SH-SY5Y (cell line): Measurements from ENCODE around the gene UGT1A3.

Experiments used
- GATA2 ChIP-seq: IDR thresholded peaks from 2 replicates; pipeline ENCODE4 v1.6.1; 2011; ENCODE audit warnings: mild to moderate bottlenecking, low read depth, low read length
- GATA3 ChIP-seq: IDR thresholded peaks from 2 replicates; pipeline ENCODE4 v1.6.1; 2011; ENCODE audit warnings: low read depth, mild to moderate bottlenecking, low read length, moderate library complexity

GRCh38 chr2:233791883-233792329, 63.1 kb downstream of the UGT1A3 start:
- TF ChIP-seq GATA2: no peak
- TF ChIP-seq GATA3: no peak
